ENCODE measurements around the gene SLC39A10.

The SLC39A10 gene

DNA sequence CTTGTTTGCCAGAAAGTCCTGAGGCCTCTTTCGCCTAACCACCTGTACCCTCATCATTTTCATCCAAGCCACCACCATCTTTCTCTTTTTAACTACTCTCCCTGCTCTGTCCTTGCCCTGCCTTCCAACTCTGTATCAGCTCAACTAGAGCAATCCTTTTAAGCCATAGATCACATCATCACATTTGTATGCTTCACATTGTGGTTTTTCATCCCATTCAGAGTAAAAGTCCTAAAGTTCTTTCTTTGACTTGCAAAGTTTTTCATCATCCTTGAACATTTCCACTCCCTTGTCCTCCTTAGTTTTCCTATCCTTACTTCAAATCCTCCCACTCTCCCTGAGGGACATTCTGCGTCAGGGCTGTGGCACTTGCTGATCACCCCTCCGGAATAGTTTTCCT is 73.9 kb downstream of the SLC39A10 start:
- TF ChIP-seq, protein P1, sequence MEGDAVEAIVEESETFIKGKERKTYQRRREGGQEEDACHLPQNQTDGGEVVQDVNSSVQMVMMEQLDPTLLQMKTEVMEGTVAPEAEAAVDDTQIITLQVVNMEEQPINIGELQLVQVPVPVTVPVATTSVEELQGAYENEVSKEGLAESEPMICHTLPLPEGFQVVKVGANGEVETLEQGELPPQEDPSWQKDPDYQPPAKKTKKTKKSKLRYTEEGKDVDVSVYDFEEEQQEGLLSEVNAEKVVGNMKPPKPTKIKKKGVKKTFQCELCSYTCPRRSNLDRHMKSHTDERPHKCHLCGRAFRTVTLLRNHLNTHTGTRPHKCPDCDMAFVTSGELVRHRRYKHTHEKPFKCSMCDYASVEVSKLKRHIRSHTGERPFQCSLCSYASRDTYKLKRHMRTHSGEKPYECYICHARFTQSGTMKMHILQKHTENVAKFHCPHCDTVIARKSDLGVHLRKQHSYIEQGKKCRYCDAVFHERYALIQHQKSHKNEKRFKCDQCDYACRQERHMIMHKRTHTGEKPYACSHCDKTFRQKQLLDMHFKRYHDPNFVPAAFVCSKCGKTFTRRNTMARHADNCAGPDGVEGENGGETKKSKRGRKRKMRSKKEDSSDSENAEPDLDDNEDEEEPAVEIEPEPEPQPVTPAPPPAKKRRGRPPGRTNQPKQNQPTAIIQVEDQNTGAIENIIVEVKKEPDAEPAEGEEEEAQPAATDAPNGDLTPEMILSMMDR (IDR thresholded peaks at IDR 0.05; ENCODE audit: insufficient read depth, low read length, missing control alignments): no peak
- POLR2A ChIA-PET: no interaction called here
- no peak overlapping the region for H3K4me3 ChIP-seq (ENCODE audit: low read depth, low read length)
- no peak for DNase-seq (ENCODE audit: low read depth, low spot score)
- CTCF ChIA-PET: no interaction called here

GRCh38 chr2:195732574-195732973 is 75.5 kb downstream of the SLC39A10 start:
- no peak overlapping the region for H3K4me3 ChIP-seq (ENCODE audit: low read depth, low read length)
- no peak for DNase-seq (ENCODE audit: low read depth, low spot score)
- ChIA-PET CTCF (no interaction called here), POLR2A (no interaction called here)
- TF ChIP-seq, protein P1 (IDR thresholded peaks at IDR 0.05; ENCODE audit: insufficient read depth, low read length, missing control alignments): no peak

GRCh38 chr2:195733831-195734230 is 76.8 kb downstream of the SLC39A10 start:
- TF ChIP-seq, protein P1 (IDR thresholded peaks at IDR 0.05; ENCODE audit: insufficient read depth, low read length, missing control alignments): no peak
- no peak overlapping the region for H3K4me3 ChIP-seq (ENCODE audit: low read depth, low read length)
- ChIA-PET POLR2A (no interaction called here), CTCF (no interaction called here)
- no peak for DNase-seq (ENCODE audit: low read depth, low spot score)

DNA sequence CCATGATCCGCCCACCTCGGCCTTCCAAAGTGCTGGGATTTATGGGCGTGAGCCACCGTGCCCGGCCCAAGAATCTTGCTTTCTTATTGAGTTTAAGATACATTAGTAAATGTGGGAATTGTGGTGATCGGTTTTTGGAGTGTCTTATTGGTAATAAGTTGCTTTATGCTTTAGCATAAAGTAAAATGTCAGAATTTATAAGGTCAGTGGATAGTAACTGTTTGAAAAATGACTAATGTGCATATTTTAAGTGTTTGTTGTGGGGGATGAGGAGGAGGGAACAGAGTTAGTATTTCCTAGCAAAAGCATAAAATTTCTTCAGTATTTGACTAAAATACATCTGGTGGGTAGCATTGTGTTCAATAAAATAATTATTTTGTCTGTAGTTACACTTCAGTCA is 77.4 kb downstream of the SLC39A10 start:
- H3K4me3 ChIP-seq (ENCODE audit: low read depth, low read length): no peak overlapping the region
- POLR2A ChIA-PET: interaction anchor here (0.7 kb wide), 1 partner anchor 201 kb away, joined by 3 read pairs; no protein-coding TSS in a partner anchor
- TF ChIP-seq, protein P1 (IDR thresholded peaks at IDR 0.05; ENCODE audit: insufficient read depth, low read length, missing control alignments): no peak
- DNase-seq (ENCODE audit: low read depth, low spot score): no peak
- CTCF ChIA-PET: no interaction called here

DNA sequence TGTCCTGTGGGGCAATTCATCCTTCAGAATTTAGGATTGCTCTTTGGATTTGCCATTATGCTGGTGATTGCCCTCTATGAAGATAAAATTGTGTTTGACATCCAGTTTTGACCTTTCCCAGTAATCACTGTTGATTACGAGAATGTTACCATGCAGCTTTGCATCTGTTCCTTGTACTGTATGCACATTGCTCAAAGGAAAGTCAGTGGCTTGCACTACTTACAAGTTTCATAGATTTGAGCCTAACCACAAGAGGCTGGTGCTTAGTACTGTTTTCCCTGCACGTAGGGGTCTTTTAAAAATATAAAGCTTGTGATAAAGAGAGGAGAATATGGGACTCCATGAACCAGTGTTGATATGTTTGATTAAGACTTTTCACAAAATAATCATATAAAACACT is 77.9 kb downstream of the SLC39A10 start:
- TF ChIP-seq, protein P1 (IDR thresholded peaks at IDR 0.05; ENCODE audit: insufficient read depth, low read length, missing control alignments): no peak
- no peak for DNase-seq (ENCODE audit: low read depth, low spot score)
- ChIA-PET CTCF (interaction anchor here (0.8 to 1.2 kb wide), 3 partner anchors 8 to 333 kb away, joined by 3 to 4 read pairs (median 3); no protein-coding TSS in a partner anchor), POLR2A (interaction anchor here (0.7 kb wide), 1 partner anchor 202 kb away, joined by 3 read pairs; no protein-coding TSS in a partner anchor)
- no peak overlapping the region for H3K4me3 ChIP-seq (ENCODE audit: low read depth, low read length)

DNA sequence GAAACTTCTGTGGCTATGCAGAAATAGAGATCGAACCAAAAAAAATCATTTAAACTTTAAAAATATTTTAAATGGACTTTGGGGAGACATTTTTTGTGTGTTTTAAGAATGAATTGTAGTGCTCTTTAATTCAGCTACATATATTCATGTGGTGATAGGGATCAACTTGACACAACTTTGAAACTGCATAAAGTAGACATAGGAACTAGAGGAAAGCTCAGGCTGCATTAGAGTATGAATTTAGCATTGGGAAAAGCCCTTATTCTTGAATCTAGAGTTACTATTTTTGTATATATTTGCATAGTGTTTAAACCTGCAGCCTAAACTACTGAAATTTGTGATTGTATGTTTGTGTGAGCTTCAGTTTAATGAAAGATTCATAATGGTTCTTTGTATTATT is 78.3 kb downstream of the SLC39A10 start:
- TF ChIP-seq, protein P1 (IDR thresholded peaks at IDR 0.05; ENCODE audit: insufficient read depth, low read length, missing control alignments): no peak
- POLR2A ChIA-PET: no interaction called here
- CTCF ChIA-PET: interaction anchor here (0.8 to 1.2 kb wide), 3 partner anchors 8 to 332 kb away, joined by 3 to 4 read pairs (median 3); no protein-coding TSS in a partner anchor

More for the DNA sequence above, 78.3 kb downstream of the SLC39A10 start:
- DNase-seq (ENCODE audit: low read depth, low spot score): no peak
- no peak overlapping the region for H3K4me3 ChIP-seq (ENCODE audit: low read depth, low read length)
